22Rv1 (cell line): ENCODE data around the gene MRFAP1.

Experiments used
- CTCF ChIP-seq: fragments of 450-650 bp; IDR thresholded peaks from 2 replicates; pipeline ENCODE4 v1.5.1; 2017; ENCODE audit warnings: mild to moderate bottlenecking
- ZFX ChIP-seq: fragments of 450-650 bp; IDR thresholded peaks from 2 replicates; pipeline ENCODE4 v1.6.1; 2017; ENCODE audit warnings: antibody characterized with exemption, borderline replicate concordance

- TF ChIP-seq CTCF (no peak), ZFX (no peak)
Observed at GRCh38 chr4:6688879-6689505, 48.5 kb downstream of the MRFAP1 start.
